Endothelial cell of umbilical vein (primary cell): Measurements from ENCODE around the gene TCF7. TPM values are rescaled to one million over a fixed set of nuclear protein-coding genes. Genes with fewer than 3 reads are reported as not detected.

Experiments
- BruUV-seq: library from RNA; stranded (reverse); fragments of 400-500 nt; replicated peaks from 2 replicates; lab custom pipeline; 2021; lab: Mats Ljungman, UMichigan
- CTCF ChIA-PET: fragments of 300-600, 350-600 bp; sonication (Branson Sonifier 250); formaldehyde crosslinking; loops from one replicate; lab custom pipeline; 2021; ENCODE audit warnings: antibody characterized with exemption, inconsistent platforms; lab: Charles Lee
- POLR2A ChIA-PET: fragments of 300-600, 350-600 bp; sonication (Branson Sonifier 250); formaldehyde crosslinking; loops from one replicate; lab custom pipeline; 2021; ENCODE audit warnings: antibody characterized with exemption, inconsistent platforms; lab: Charles Lee
- DNase-seq: peaks from one replicate; pipeline ENCODE4 v3.0.0-alpha.2; 2011; ENCODE audit warnings: low read depth, low spot score
- FAIRE-seq: peaks from 2 replicates; lab custom pipeline; 2011; peaks lifted over from hg19 to GRCh38; lab: Jason Lieb, UNC
- H2AFZ ChIP-seq: 2 replicates; pipeline ENCODE4 v1.6.0; 2012; ENCODE audit warnings: low read depth, low read length, control low read depth, inconsistent platforms
- H3K27ac ChIP-seq: 2 replicates; pipeline ENCODE4 v1.5.1; 2011; ENCODE audit warnings: low read depth, mild to moderate bottlenecking, control low read depth, low read length, moderate library complexity; ENCODE audit not compliant: insufficient read depth
- H3K27me3 ChIP-seq, 2 experiments: 2 replicates each; pipeline versions ENCODE4 v1.6.0 to v1.6.1; 2011; ENCODE audit warnings: low read length in 2 of 2, mixed read lengths in 1 of 2; ENCODE audit not compliant: control insufficient read depth in 2 of 2, insufficient read depth in 2 of 2
- H3K36me3 ChIP-seq, 2 experiments: 2 replicates in 1 of 2; 3 replicates in 1 of 2; pipeline ENCODE4 v1.5.1; 2011; ENCODE audit warnings: low read length in 2 of 2, mild to moderate bottlenecking in 1 of 2, moderate library complexity in 1 of 2; ENCODE audit not compliant: control insufficient read depth in 2 of 2, insufficient read depth in 2 of 2; ENCODE audit errors: extremely low read depth in 1 of 2
- H3K4me1 ChIP-seq: 3 replicates; pipeline ENCODE4 v1.5.1; 2011; ENCODE audit warnings: mild to moderate bottlenecking, low read length; ENCODE audit not compliant: control insufficient read depth, insufficient read depth; ENCODE audit errors: extremely low read depth
- H3K4me2 ChIP-seq: 2 replicates; pipeline ENCODE4 v1.6.1; 2011; ENCODE audit warnings: low read length, control low read depth, mixed read lengths; ENCODE audit not compliant: insufficient read depth
- H3K4me3 ChIP-seq, 3 experiments: fragments of 200-600 bp in 1 of 3; sonication (generic), shearing (Covaris generic) in 1 of 3; replicated peaks in 1 of 3; 2 replicates each; pipeline ENCODE4 v1.5.1; 2011 to 2016; ENCODE audit warnings: control low read depth in 3 of 3, low read length in 3 of 3, mild to moderate bottlenecking in 2 of 3, inconsistent platforms in 1 of 3, low read depth in 1 of 3, moderate library complexity in 1 of 3; ENCODE audit not compliant: insufficient read depth in 1 of 3
- H3K79me2 ChIP-seq: 2 replicates; pipeline ENCODE4 v1.6.0; 2012; ENCODE audit warnings: low read length, inconsistent platforms; ENCODE audit not compliant: control insufficient read depth, insufficient read depth
- H3K9ac ChIP-seq: replicated peaks from 2 replicates; pipeline ENCODE3; 2011; ENCODE audit warnings: low read length, control low read depth; ENCODE audit not compliant: insufficient read depth; ENCODE audit errors: extremely low read depth
- H3K9me1 ChIP-seq: replicated peaks from 3 replicates; pipeline ENCODE4 v1.6.0; 2011; ENCODE audit warnings: mild to moderate bottlenecking, low read length; ENCODE audit not compliant: control insufficient read depth, insufficient read depth; ENCODE audit errors: extremely low read depth
- H3K9me3 ChIP-seq: replicated peaks from 2 replicates; pipeline ENCODE4 v1.5.1; 2012; ENCODE audit warnings: low read length, inconsistent platforms; ENCODE audit not compliant: control insufficient read depth, insufficient read depth
- H4K20me1 ChIP-seq: replicated peaks from 2 replicates; pipeline ENCODE3; 2011; ENCODE audit warnings: mild to moderate bottlenecking, low read length; ENCODE audit not compliant: control insufficient read depth, insufficient read depth; ENCODE audit errors: extremely low read depth
- CTCF ChIP-seq, 2 donors: IDR thresholded peaks; 1 replicate in 1 of 2; 2 replicates in 1 of 2; pipeline ENCODE4 v1.5.1; 2011; ENCODE audit warnings: low read length in 2 of 2, mild to moderate bottlenecking in 2 of 2, moderate library complexity in 2 of 2, control low read depth in 1 of 2, inconsistent platforms in 1 of 2, low read depth in 1 of 2; ENCODE audit not compliant: insufficient read depth in 1 of 2; ENCODE audit errors: extremely low read depth in 1 of 2
- EZH2 ChIP-seq: IDR thresholded peaks from 2 replicates; pipeline ENCODE4 v1.6.1; 2012; ENCODE audit warnings: borderline replicate concordance, low read depth, mild to moderate bottlenecking, moderate library complexity, low read length, inconsistent platforms; ENCODE audit not compliant: severe bottlenecking
- FOS ChIP-seq: IDR thresholded peaks from 2 replicates; pipeline ENCODE4 v1.6.1; 2011; ENCODE audit warnings: mild to moderate bottlenecking, low read length, moderate library complexity, borderline replicate concordance; ENCODE audit not compliant: insufficient read depth
- MYC ChIP-seq: IDR thresholded peaks from one replicate; pipeline ENCODE4 v1.6.1; 2011; ENCODE audit warnings: mild to moderate bottlenecking, low read depth, low read length
- POLR2AphosphoS5 ChIP-seq: IDR thresholded peaks from 2 replicates; pipeline ENCODE4 v1.6.1; 2012; ENCODE audit warnings: low read depth, mild to moderate bottlenecking, control low read depth, low read length, moderate library complexity; ENCODE audit not compliant: insufficient read depth
- dilution Hi-C: fragments of 300-500 bp; cut with MboI; formaldehyde crosslinking; loops from one replicate; pipeline ENCODE4 v1.15.0; 2019; ENCODE audit warnings: low sequenced_read_pairs; ENCODE audit not compliant: extremely low pct_ligation_motif_present
- intact Hi-C: fragments of 100-400 bp; cut with micrococcal nuclease; formaldehyde crosslinking; loops from one replicate; pipeline ENCODE4 v1.10.0; 2022
- polyA plus RNA-seq, 4 experiments: library from polyadenylated mRNA; depleted of rRNA in 3 of 4; stranded (reverse) in 3 of 4; unstranded in 1 of 4; fragments of >200 nt; gene quantifications; 2 replicates each; pipeline versions ENCODE4 v1.2.1 to v1.2.3, GENCODE V29; 2011 to 2012; ENCODE audit warnings: missing spikeins in 1 of 4
- total RNA-seq: library from RNA; stranded (reverse); gene quantifications from 2 replicates; pipeline ENCODE4 v1.2.3, GENCODE V29; 2021

Gene TCF7
- total and polyA plus RNA-seq, 2 donors (not counting 3 experiments of a cell fraction or from before 2014, with no cell fraction given) = 1.8 to 2.5 TPM

- TF ChIP-seq FOS (no peak), MYC (no peak), EZH2 (no peak), CTCF (IDR thresholded peaks at IDR 0.05; ENCODE audit: extremely low read depth in 1 of 2, insufficient read depth in 1 of 2, low read depth in 1 of 2, low read length in 2 of 2) (no peak), POLR2AphosphoS5 (no peak)
- ChIA-PET POLR2A (no interaction called here), CTCF (interaction anchor here (0.5 to 1.5 kb wide), 3 partner anchors 23 to 1135 kb away, joined by 3 to 4 read pairs (median 3); no protein-coding TSS in a partner anchor)
- H4K20me1 ChIP-seq = no peaks in the 10 kb centered on the region
- no peak overlapping the region for H3K27ac ChIP-seq
- H2AFZ ChIP-seq = no peak overlapping the region
- H3K27me3 ChIP-seq = peaks cover 2 to 3% of the 10 kb centered on the region in 2 experiments
- intact Hi-C loops = no loop called here
- H3K79me2 ChIP-seq = no peaks in the 10 kb centered on the region
- FAIRE-seq = no peak
- no peak overlapping the region for H3K4me3 ChIP-seq
- no TSS peak for BruUV-seq
- DNase-seq = no peak
- H3K9me3 ChIP-seq = no peaks in the 10 kb centered on the region
- no peaks in the 10 kb centered on the region for H3K36me3 ChIP-seq
- H3K9ac ChIP-seq = no peak overlapping the region
- no peaks in the 10 kb centered on the region for H3K9me1 ChIP-seq
- no peak overlapping the region for H3K4me2 ChIP-seq
- H3K4me1 ChIP-seq = no peaks in the 10 kb centered on the region
- dilution Hi-C loops = no loop called here
Observed at GRCh38 chr5:134106991-134107701, 7.3 kb upstream of the TCF7 start.
